A549 (cell line): ENCODE measurements around the gene MMP2. TPM values are rescaled to one million over a fixed set of nuclear protein-coding genes. Genes with fewer than 3 reads are reported as not detected.

Source experiments
- ATAC-seq, 2 experiments: fragments of 200-7000 bp in 1 of 2; fragments of >200 bp in 1 of 2; cut with Nextera tagmentation in 1 of 2; cut with Tn5 transposase in 1 of 2; 3 replicates each; pipeline versions ENCODE4 v1.8.0 to v1.9.1; 2018 to 2020; ENCODE audit warnings: mild to moderate bottlenecking in 1 of 2, moderate library complexity in 1 of 2
- CTCF ChIA-PET: fragments of 300-600 bp; sonication (Branson Sonifier 250); formaldehyde crosslinking; extraction: SDS; loops from one replicate; lab custom pipeline; 2021; ENCODE audit warnings: antibody characterized with exemption, inconsistent platforms; lab: Yijun Ruan, JAX
- POLR2A ChIA-PET: fragments of 350-600 bp; formaldehyde crosslinking; extraction: SDS; loops from one replicate; lab custom pipeline; 2021; ENCODE audit warnings: antibody characterized with exemption, inconsistent platforms; lab: Yijun Ruan, JAX
- DNase-seq, 2 experiments: peaks; one replicate each; pipeline versions ENCODE4 v3.0.0 to v3.0.0-alpha.2; 2011 to 2016; ENCODE audit warnings: low read depth in 1 of 2, low spot score in 1 of 2
- FAIRE-seq: peaks from 2 replicates; lab custom pipeline; 2011; peaks lifted over from hg19 to GRCh38; lab: Jason Lieb, UNC
- H3K27ac ChIP-seq, 2 experiments: fragments of >200 bp; sonication (Bioruptor Twin); formaldehyde crosslinking; 3 replicates each; pipeline ENCODE4 v1.5.1; 2016 to 2017
- H3K4me1 ChIP-seq: fragments of >200 bp; sonication (Bioruptor Twin); formaldehyde crosslinking; 3 replicates; pipeline ENCODE4 v1.6.1; 2016
- H3K4me2 ChIP-seq: fragments of >200 bp; sonication (Bioruptor Twin); formaldehyde crosslinking; 3 replicates; pipeline ENCODE4 v1.6.1; 2016
- H3K4me3 ChIP-seq: fragments of >200 bp; sonication (Bioruptor Twin); formaldehyde crosslinking; 3 replicates; pipeline ENCODE4 v1.5.1; 2016
- H3K9me3 ChIP-seq: fragments of >200 bp; sonication (Bioruptor Twin); formaldehyde crosslinking; 3 replicates; pipeline ENCODE4 v1.6.1; 2016
- CEBPB ChIP-seq, 2 experiments: fragments of >200 bp in 1 of 2; sonication (Bioruptor Twin) in 1 of 2; formaldehyde crosslinking in 1 of 2; IDR thresholded peaks; 2 replicates each; pipeline ENCODE4 v1.6.1; 2012 to 2016
- EHMT2 ChIP-seq: fragments of 200-600 bp; sonication (generic); IDR thresholded peaks from 2 replicates; pipeline ENCODE4 v1.6.1; 2016; ENCODE audit warnings: antibody characterized with exemption, low read depth, mild to moderate bottlenecking, moderate library complexity
- FOSB ChIP-seq: fragments of 250-450 bp; sonication (Bioruptor Pico); IDR thresholded peaks from 2 replicates; pipeline ENCODE4 v1.5.0; 2020; ENCODE audit warnings: mild to moderate bottlenecking, moderate library complexity
- FOSL2 ChIP-seq, 2 experiments: fragments of 450-650 bp in 1 of 2; fragments of >200 bp in 1 of 2; sonication (Bioruptor Twin) in 1 of 2; formaldehyde crosslinking; IDR thresholded peaks; 2 replicates each; pipeline versions ENCODE4 v1.5.0 to v1.6.1; 2016 to 2020; ENCODE audit warnings: mild to moderate bottlenecking in 1 of 2, moderate library complexity in 1 of 2
- FOXS1 ChIP-seq: fragments of 250-450 bp; sonication (Bioruptor Pico); IDR thresholded peaks from 2 replicates; pipeline ENCODE4 v1.5.0; 2020; ENCODE audit warnings: mild to moderate bottlenecking, moderate library complexity
- GATA3 ChIP-seq: IDR thresholded peaks from 2 replicates; pipeline ENCODE4 v1.6.1; 2012; ENCODE audit warnings: borderline replicate concordance
- HEYL ChIP-seq: fragments of 250-450 bp; sonication (Bioruptor Pico); IDR thresholded peaks from 2 replicates; pipeline ENCODE4 v1.8.0; 2021; ENCODE audit warnings: mild to moderate bottlenecking, moderate library complexity
- HMGXB4 ChIP-seq: fragments of 250-450 bp; sonication (Bioruptor Pico); IDR thresholded peaks from 2 replicates; pipeline ENCODE4 v1.5.0; 2021; ENCODE audit warnings: mild to moderate bottlenecking, moderate library complexity, borderline replicate concordance
- HOXB13 ChIP-seq: fragments of 250-450 bp; sonication (Bioruptor Pico); IDR thresholded peaks from 2 replicates; pipeline ENCODE4 v1.5.0; 2020; ENCODE audit warnings: low read depth, mild to moderate bottlenecking, moderate library complexity
- JUNB ChIP-seq: fragments of >200 bp; sonication (Bioruptor Twin); formaldehyde crosslinking; IDR thresholded peaks from 2 replicates; pipeline ENCODE4 v1.6.1; 2016
- KDM1A ChIP-seq: fragments of 200-600 bp; sonication (generic); IDR thresholded peaks from 2 replicates; pipeline ENCODE4 v1.6.1; 2016; ENCODE audit warnings: low read depth, mild to moderate bottlenecking
- MAFK ChIP-seq: fragments of 450-650 bp; IDR thresholded peaks from 2 replicates; pipeline ENCODE4 v1.6.1; 2014; ENCODE audit not compliant: partially characterized antibody
- MYC ChIP-seq: IDR thresholded peaks from 2 replicates; pipeline ENCODE4 v1.6.1; 2012; ENCODE audit warnings: mild to moderate bottlenecking, inconsistent platforms, low read length, improper control_type of control experiment, borderline replicate concordance
- NR3C1 ChIP-seq: fragments of >200 bp; sonication (Bioruptor Twin); formaldehyde crosslinking; IDR thresholded peaks from 3 replicates; pipeline ENCODE4 v1.6.1; 2017
- PBX3 ChIP-seq: IDR thresholded peaks from 2 replicates; pipeline ENCODE4 v1.6.1; 2012
- PHF8 ChIP-seq: fragments of 200-600 bp; sonication (generic); IDR thresholded peaks from 2 replicates; pipeline ENCODE4 v1.6.1; 2016; ENCODE audit warnings: low read depth, mild to moderate bottlenecking, antibody characterized with exemption, moderate library complexity, borderline replicate concordance
- SREBF2 ChIP-seq: fragments of 450-650 bp; IDR thresholded peaks from 2 replicates; pipeline ENCODE4 v1.6.1; 2014; ENCODE audit warnings: mild to moderate bottlenecking, moderate library complexity
- TP53 ChIP-seq: fragments of 250-450 bp; sonication (Bioruptor Pico); IDR thresholded peaks from 2 replicates; pipeline ENCODE4 v1.5.0; 2021; ENCODE audit warnings: mild to moderate bottlenecking, moderate library complexity
- ZNF302 ChIP-seq: fragments of 250-450 bp; sonication (Bioruptor Pico); IDR thresholded peaks from 2 replicates; pipeline ENCODE4 v1.9.0; 2021; ENCODE audit warnings: inconsistent platforms, mild to moderate bottlenecking, moderate library complexity
- WGBS: methylation state at CpG from one replicate; pipeline ENCODE4 v1.1.6; 2017; ENCODE audit errors: missing lambda C conversion rate; 5-methylcytosine and 5-hydroxymethylcytosine counted together
- polyA plus RNA-seq, 4 experiments: library from polyadenylated mRNA; depleted of rRNA in 3 of 4; stranded (reverse); fragments of >200 nt; fragmentation: RNase III in 1 of 4; extraction: RNeasy Plus Mini Kit Qiagen cat#74134 plus additional on column Dnase treatment in 1 of 4; gene quantifications; 2 replicates in 3 of 4; 3 replicates in 1 of 4; pipeline ENCODE4 v1.2.3, GENCODE V29; 2011 to 2017
- TF ChIP-seq, protein P1 (sequence below): IDR thresholded peaks from 2 replicates; pipeline ENCODE4 v1.6.1; 2012; ENCODE audit warnings: low read depth, borderline replicate concordance
- TF ChIP-seq, protein P2 (sequence below): fragments of 200-600 bp; sonication (generic); IDR thresholded peaks from 2 replicates; pipeline ENCODE4 v1.6.1; 2016; ENCODE audit warnings: antibody characterized with exemption, mild to moderate bottlenecking, moderate library complexity
- TF ChIP-seq, protein P3 (sequence below): fragments of >200 bp; sonication (Bioruptor Twin); formaldehyde crosslinking; IDR thresholded peaks from 3 replicates; pipeline ENCODE4 v1.6.1; 2016
- TF ChIP-seq, protein P4 (sequence below): IDR thresholded peaks from 2 replicates; pipeline ENCODE4 v1.6.1; 2012
- TF ChIP-seq, protein P5 (sequence below): fragments of 450-650 bp; IDR thresholded peaks from 2 replicates; pipeline ENCODE4 v1.6.1; 2014; ENCODE audit warnings: antibody characterized with exemption

The MMP2 gene
- polyA plus RNA-seq, 2 of the 4 experiments (the other 2 are of a cell fraction): 11.5 to 11.8 TPM

DNA sequence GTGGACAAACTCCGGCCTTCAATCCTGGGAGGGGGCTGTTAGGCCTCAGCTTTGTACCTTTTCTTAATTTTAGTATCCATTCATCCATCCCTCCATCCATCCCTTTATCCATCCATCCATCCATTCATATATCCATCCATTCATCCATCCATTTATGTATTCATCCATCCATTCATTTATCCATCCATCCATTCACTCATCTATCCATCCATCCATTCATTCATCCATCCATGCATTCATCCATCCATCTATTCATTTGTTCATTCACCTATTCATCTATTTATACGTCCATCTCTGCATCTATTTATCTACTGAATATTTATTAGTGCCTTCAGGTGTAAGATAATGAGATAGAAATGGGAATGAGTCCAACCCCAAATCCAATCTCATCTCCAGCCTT, 26.0 kb upstream of the MMP2 start (continued):
- no peak for TF ChIP-seq CEBPB (IDR thresholded peaks at IDR 0.05)
- no peak for TF ChIP-seq NR3C1
- TF ChIP-seq, protein P1, sequence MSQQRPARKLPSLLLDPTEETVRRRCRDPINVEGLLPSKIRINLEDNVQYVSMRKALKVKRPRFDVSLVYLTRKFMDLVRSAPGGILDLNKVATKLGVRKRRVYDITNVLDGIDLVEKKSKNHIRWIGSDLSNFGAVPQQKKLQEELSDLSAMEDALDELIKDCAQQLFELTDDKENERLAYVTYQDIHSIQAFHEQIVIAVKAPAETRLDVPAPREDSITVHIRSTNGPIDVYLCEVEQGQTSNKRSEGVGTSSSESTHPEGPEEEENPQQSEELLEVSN: no peak
- no peak for TF ChIP-seq MYC

DNA sequence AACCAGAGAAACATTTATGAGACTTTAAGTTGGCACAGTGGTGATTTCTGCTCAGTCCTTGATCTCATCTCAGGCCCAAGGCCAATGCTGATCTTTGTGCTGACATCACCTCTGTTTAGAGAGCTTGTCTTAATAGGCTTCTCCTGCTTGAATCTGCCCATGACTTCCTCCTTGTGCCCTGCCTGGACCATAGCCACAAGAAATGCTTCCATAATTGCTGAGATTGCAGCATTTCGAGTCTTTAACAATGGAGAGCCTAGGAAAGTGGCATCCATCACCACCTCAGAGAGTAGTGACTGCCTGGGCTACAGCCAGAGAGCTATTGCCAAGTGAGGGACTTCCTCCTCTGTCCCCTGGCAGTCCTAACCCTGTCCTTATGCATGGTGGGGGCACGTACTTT, 25.1 kb upstream of the MMP2 start:
- CTCF ChIA-PET: interaction anchor here (1.2 to 4.2 kb wide), 3 partner anchors 11 to 175 kb away, joined by 3 to 28 read pairs (median 27); no protein-coding TSS in a partner anchor
- ATAC-seq: no peak
- Histone ChIP-seq H3K4me3 (no peak overlapping the region), H3K27ac (no peak overlapping the region), H3K4me2 (no peak overlapping the region), H3K4me1 (no peaks in the 10 kb centered on the region), H3K9me3 (no peaks in the 10 kb centered on the region)
- FAIRE-seq: no peak
- no peak for DNase-seq
- POLR2A ChIA-PET: no interaction called here
- WGBS: 14% methylated on average over 2 of the region's 2 CpGs
- TF ChIP-seq TP53 (no peak), MAFK (peak; percentile 52)

GRCh38 chr16:55454861-55455260, 24.1 kb upstream of the MMP2 start:
- no peak for TF ChIP-seq HOXB13 (CRISPR knock-in tag)
- no peak for TF ChIP-seq ZNF302 (CRISPR knock-in tag)
- TF ChIP-seq JUNB: no peak
- TF ChIP-seq HEYL (CRISPR knock-in tag): no peak
- TF ChIP-seq FOSB (CRISPR knock-in tag): no peak
- TF ChIP-seq, protein P2, sequence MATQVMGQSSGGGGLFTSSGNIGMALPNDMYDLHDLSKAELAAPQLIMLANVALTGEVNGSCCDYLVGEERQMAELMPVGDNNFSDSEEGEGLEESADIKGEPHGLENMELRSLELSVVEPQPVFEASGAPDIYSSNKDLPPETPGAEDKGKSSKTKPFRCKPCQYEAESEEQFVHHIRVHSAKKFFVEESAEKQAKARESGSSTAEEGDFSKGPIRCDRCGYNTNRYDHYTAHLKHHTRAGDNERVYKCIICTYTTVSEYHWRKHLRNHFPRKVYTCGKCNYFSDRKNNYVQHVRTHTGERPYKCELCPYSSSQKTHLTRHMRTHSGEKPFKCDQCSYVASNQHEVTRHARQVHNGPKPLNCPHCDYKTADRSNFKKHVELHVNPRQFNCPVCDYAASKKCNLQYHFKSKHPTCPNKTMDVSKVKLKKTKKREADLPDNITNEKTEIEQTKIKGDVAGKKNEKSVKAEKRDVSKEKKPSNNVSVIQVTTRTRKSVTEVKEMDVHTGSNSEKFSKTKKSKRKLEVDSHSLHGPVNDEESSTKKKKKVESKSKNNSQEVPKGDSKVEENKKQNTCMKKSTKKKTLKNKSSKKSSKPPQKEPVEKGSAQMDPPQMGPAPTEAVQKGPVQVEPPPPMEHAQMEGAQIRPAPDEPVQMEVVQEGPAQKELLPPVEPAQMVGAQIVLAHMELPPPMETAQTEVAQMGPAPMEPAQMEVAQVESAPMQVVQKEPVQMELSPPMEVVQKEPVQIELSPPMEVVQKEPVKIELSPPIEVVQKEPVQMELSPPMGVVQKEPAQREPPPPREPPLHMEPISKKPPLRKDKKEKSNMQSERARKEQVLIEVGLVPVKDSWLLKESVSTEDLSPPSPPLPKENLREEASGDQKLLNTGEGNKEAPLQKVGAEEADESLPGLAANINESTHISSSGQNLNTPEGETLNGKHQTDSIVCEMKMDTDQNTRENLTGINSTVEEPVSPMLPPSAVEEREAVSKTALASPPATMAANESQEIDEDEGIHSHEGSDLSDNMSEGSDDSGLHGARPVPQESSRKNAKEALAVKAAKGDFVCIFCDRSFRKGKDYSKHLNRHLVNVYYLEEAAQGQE: no peak
- TF ChIP-seq, protein P3, sequence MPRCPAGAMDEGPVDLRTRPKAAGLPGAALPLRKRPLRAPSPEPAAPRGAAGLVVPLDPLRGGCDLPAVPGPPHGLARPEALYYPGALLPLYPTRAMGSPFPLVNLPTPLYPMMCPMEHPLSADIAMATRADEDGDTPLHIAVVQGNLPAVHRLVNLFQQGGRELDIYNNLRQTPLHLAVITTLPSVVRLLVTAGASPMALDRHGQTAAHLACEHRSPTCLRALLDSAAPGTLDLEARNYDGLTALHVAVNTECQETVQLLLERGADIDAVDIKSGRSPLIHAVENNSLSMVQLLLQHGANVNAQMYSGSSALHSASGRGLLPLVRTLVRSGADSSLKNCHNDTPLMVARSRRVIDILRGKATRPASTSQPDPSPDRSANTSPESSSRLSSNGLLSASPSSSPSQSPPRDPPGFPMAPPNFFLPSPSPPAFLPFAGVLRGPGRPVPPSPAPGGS: no peak
- no peak for TF ChIP-seq PBX3
- no peak for TF ChIP-seq FOSL2 (IDR thresholded peaks at IDR 0.05)
- TF ChIP-seq FOSL2 (CRISPR knock-in tag; IDR thresholded peaks at IDR 0.05): no peak
- TF ChIP-seq FOXS1 (CRISPR knock-in tag): no peak
- TF ChIP-seq EHMT2: no peak
- no peak for TF ChIP-seq SREBF2
- TF ChIP-seq PHF8: no peak
- TF ChIP-seq KDM1A: no peak
- TF ChIP-seq GATA3: no peak
- TF ChIP-seq HMGXB4 (CRISPR knock-in tag): no peak
- TF ChIP-seq, protein P4, sequence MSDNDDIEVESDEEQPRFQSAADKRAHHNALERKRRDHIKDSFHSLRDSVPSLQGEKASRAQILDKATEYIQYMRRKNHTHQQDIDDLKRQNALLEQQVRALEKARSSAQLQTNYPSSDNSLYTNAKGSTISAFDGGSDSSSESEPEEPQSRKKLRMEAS: no peak
- TF ChIP-seq, protein P5, sequence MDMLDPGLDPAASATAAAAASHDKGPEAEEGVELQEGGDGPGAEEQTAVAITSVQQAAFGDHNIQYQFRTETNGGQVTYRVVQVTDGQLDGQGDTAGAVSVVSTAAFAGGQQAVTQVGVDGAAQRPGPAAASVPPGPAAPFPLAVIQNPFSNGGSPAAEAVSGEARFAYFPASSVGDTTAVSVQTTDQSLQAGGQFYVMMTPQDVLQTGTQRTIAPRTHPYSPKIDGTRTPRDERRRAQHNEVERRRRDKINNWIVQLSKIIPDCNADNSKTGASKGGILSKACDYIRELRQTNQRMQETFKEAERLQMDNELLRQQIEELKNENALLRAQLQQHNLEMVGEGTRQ: no peak
- 45% methylated on average over 6 of the region's 6 CpGs for WGBS
- Histone ChIP-seq H3K9me3 (no peaks in the 10 kb centered on the region), H3K4me1 (no peaks in the 10 kb centered on the region), H3K4me2 (no peak overlapping the region), H3K4me3 (no peak overlapping the region), H3K27ac (no peak overlapping the region)
- DNase-seq (no peak), FAIRE-seq (no peak), ATAC-seq (no peak)
- CTCF ChIA-PET: interaction anchor here (3.8 kb wide), 1 partner anchor 10 kb away, joined by 28 read pairs; no protein-coding TSS in a partner anchor
- POLR2A ChIA-PET: no interaction called here
